Activated CD4-positive, alpha-beta T cell treated with anti-CD3 and anti-CD28 coated beads for 1 hour (primary cell): ENCODE data around the gene A3GALT2.
"Not testable (repeated sequence)": the region's sequence is repeated elsewhere in the genome, so short reads cannot be mapped to it uniquely, and the experiment has no call there.

Source experiments
- DNase-seq: peaks from one replicate; pipeline ENCODE4 v3.0.0-alpha.2; 2020

Gene A3GALT2

GRCh38 chr1:33290615-33291014, 30.3 kb downstream of the A3GALT2 start:
- not testable (repeated sequence) for DNase-seq

DNA sequence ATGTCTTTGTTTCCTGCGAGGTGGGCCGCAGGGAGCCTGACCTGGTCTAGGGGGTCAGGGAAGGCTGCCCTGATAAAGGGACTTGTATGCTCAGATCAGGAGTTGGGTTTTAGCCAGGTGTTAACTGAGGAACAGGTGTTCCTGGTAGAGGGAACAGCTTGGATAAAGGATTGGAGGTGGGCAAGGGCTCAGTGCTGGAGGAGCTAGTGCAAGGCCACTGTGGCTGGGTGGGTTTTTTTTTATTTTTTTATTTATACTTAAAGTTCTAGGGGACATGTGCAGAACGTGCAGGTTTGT, 31.1 kb downstream of the A3GALT2 start:
- DNase-seq, result no peak

GRCh38 chr1:33288976-33289857, 31.7 kb downstream of the A3GALT2 start:
- DNase-seq, result no peak

DNA sequence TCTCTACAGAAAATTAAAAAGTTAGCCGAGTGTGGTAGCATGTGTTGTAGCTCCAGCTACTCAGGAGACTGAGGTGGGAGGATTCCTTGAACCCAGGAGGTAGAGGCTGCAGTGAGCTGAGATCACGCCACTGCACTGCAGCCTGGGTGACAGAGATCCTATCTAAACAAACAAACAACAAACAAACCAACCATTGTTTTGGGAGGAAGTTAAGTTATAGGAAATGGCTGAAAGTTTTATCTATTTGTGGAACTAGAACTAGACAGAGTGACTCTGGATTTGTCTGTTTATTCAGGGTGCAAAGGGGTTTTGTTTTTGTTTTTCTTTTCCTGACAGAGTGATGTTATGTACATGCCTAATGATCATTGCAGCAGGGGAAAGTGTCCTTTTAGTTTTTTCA, 33.6 kb downstream of the A3GALT2 start:
- no peak for DNase-seq

DNA sequence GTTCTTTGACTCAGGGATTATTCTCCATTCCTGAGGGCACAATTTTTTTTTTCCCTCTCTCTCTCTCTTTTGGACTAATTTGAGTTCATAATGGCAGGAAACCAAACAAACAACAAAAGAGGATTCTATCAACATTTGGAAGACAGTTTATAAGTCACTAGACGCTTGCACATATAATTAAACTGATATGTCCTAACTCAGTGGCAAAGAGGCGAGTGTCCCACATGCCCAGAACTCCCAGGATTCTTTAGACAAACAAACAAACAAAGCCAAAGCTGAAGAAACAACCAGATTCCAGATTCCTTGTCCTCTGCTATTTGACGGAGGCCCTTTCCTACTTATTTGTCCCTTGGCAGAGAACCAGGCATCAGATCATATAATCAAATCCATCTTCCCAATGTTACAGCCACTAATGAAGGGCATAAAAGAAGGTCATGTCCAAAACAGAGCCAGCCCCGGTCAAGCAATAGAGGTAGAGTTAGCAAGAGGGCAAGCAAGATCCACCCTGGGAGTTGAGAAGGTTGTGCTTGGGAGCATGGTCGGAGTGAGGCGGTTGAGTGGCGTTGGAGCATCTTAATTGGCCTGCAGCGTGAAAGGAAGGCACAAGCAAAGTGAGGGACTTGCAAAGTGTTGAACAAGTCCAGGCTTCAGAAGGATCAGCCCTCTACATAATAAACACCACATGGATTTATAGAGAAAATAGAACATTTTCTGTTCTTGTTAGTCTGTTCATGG, 34.3 kb downstream of the A3GALT2 start:
- no peak for DNase-seq

- DNase-seq, result no peak
Observed at GRCh38 chr1:33284049-33284448, 36.8 kb downstream of the A3GALT2 start.

- DNase-seq, result no peak
Observed at GRCh38 chr1:33282791-33283190, 38.1 kb downstream of the A3GALT2 start.

DNA sequence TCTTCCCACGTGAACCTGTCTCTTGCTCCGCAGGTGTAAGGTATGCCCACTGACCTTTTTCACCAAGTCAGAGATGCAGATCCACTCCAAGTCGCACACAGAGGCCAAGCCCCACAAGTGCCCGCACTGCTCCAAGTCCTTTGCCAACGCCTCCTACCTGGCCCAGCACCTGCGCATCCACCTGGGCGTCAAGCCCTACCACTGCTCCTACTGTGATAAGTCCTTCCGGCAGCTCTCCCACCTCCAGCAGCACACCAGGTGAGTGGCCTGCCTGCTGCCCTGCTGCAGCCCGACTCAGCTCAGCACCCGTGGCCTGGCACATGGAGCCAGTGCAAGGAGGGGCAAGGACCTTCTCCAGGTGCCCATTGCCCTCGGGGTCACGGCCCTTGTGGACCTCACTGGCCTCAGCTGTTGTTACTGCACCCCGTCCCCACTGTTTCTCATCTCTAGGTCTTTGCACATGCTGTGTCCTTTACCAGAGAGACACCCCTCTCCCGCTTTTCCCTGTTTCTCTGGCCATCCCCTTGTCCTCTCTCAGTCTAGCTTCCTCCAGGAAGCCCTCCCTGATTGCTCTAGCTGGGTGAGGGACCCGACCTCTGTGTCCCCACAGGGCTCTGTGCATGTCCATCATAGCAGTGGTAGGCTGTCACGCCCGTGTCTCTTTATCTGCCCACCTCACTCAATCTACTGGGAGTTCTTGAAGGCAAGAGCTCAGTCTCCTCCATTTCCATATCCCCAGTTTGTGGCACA, 39.2 kb downstream of the A3GALT2 start:
- DNase-seq, result no peak

GRCh38 chr1:33280091-33280661, 40.7 kb downstream of the A3GALT2 start:
- DNase-seq, result no peak

DNA sequence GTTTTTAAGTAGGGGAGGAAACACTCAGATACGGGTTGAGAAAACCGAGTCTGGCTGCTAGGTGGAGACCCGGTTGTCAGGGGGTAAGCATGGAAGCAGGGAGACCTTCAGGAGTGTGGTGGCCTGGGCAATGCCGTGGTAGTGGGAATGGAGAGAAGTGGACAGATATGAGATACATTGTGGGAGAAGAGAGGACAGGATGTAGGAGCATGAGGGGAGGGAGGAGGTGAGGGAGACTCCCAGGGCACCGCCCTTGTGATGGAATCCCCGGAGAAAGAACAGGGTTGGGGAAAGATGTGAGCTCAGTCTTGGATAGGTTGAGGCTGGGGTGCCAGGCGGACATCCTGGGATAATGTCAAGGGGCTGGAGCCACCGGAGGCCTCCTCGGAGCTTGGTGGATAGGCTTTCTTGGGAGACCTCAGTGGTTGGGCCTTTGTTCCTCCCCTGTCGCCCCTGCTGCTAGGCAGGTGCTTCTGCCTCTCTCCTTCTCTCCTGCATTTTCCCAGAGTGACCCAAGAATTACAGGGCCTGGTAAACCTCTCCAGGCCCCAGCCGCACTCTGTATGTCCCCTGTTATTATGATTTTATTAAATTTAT, 43.3 kb downstream of the A3GALT2 start:
- DNase-seq, result no peak

DNA sequence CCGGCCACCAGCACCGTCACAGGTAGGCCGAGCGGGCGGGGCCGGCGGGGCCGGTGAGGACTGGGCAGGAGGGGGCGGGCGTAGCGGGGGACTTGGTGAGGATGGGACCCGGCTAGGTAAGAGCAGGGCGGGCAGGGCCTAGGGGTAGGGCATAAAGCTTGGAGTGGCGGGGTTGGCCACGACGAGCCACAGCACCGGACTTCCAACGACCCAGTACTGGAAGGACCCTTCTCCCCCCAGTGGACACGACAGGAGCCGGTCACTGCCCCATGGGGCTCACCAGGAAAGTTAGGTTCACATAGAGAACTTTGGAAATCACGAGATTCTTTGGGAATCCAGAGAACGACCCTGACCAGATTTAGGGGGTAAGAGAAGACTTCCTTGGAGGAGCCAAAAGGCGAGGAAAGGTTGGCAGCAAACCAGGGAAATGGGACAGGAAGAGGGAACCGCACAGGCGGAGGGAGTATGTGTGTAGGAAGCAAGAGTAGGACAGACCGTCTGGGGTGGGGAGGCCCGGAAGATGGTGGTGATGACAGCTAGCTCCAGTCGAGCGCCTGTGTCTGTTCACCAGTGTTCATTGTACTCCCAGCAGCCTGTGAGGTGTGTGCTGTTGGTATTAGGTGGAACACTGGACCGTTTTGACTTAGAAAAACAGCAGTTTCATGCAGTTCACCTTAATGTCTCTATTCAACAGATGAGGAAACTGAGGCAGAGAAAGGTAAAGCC, 44.2 kb downstream of the A3GALT2 start:
- no peak for DNase-seq

- no peak for DNase-seq
Observed at GRCh38 chr1:33275706-33276572, 45.0 kb downstream of the A3GALT2 start.

- DNase-seq, result no peak
Observed at GRCh38 chr1:33275195-33275594, 45.7 kb downstream of the A3GALT2 start.

- no peak for DNase-seq
Observed at GRCh38 chr1:33274446-33274845, 46.5 kb downstream of the A3GALT2 start.

DNA sequence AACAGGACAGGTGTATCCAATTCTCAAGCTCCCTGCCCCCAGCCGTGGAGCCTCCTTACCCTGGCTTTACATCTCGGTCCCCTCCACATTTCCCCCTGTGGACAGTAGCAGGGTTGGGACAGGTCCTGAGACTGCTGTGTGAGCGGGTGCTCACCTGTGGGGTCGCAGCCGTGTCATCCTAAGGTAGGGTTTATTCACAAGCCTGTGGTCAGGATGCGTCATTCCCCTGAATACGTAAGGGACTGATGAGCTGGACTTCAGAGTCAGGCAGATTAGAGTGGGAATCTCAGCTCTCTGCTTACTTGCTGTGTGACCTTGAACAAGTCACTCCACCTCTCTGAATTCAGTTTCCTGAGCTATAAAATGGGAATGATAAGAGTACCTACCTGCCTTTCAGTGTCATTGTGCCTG, 46.9 kb downstream of the A3GALT2 start:
- no peak for DNase-seq

DNA sequence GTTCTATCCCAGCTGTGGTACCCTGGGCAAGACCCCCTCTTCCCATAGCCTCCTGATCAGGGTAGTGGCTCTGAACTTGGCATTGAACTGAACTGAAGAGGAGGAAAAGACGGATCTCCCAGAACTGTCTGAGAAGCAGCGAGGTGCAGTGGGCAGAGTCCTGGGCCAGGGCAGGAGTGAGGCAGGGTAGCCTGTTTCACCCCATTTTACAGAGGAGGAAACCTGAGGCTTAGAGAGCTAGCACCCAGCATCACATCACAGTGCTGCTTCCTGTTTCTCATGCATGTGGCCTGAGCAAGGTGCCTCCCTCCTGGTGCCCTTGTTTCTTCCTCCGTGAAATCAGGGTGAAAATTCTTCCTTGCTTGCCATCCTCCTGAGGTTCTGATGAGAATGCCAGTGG, 47.5 kb downstream of the A3GALT2 start:
- DNase-seq, result no peak

- DNase-seq, result no peak
Observed at GRCh38 chr1:33272930-33273329, 48.0 kb downstream of the A3GALT2 start.

- no peak for DNase-seq
Observed at GRCh38 chr1:33272509-33272908, 48.4 kb downstream of the A3GALT2 start.

DNA sequence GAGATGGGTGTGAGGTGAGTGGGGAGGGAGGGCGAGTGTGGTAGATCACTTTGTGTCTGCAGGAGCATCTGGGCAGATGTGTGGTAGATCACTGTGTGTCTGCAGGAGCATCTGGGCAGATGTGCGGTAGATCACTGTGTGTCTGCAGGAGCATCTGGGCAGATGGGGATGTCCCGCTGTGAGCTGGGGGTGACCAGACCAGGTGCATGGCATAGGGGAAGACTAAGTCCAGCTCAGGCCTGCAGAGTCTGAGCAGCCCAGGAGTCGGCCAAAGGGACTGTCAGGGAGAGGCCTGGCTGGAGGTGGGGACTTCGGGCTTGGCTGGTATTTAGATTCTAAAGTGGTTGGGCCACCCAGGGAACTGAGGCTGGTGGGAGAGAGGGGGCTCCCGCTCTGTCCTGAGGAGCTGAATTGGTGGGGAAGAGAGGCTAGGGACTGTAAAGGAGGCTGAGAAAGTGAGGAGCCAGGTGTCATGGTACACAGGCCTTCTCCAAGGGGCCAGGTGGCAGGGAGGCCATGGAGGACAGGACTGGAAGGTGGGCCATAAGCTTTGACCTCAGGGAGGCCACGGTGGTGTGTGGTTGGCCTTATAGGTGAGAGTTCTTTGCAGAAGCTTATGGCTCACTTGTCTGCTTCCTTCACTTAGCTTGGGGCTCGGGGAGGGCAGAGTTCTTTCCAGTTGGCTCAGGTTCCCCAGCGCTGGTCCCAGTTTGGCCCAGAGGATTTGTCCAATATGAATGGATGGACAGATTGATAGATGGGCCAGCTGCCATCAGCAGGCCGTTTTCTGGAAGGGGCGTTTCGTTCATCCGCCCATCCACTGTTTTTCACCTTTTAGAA, 49.0 kb downstream of the A3GALT2 start:
- DNase-seq, result no peak

DNA sequence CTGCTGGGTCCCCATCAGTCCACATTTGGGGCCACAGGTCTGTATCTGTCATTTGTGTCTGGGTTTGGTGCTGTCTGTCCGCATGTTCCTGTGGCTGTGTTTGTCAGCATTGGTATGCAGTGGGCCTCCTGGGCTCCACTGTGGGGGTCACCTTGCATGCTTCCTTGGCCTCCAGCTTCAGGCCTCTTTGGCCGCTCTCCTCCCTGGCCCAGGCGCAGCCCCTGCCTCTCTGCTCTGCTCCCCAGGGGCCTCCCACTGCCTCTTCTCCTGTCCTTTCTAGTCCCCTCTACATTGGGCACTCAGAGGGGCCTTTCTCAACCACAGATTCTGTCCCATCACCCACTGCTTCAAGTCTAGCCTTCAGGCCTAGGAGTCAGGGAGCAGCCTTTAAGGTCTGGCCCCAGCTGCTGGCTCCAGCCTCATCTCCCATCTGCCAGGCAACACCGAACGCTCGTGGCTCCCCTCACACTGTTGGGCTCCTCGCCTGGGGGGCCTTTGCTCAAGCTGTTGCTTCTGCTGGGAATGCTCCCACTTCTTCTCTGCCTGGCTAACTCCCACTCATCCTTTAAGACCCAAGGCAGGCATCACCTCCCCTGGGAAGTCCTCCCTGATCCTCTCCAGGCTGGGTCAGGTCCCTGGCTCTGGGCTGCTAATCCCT, 50.0 kb downstream of the A3GALT2 start:
- DNase-seq, result no peak
